CD4-positive, CD25-positive, alpha-beta regulatory T cell (primary cell): ENCODE results near the gene TRIM63. TPM values are rescaled to one million over a fixed set of nuclear protein-coding genes. Genes with fewer than 3 reads are reported as not detected.
"Not testable (repeated sequence)": the region's sequence is repeated elsewhere in the genome, so short reads cannot be mapped to it uniquely, and the experiment has no call there.

Experiments
- ATAC-seq, 2 donors: fragments of 150-1000 bp; cut with Tn5 transposase; one replicate each; pipeline ENCODE4 v1.10.0; 2021; ENCODE audit warnings: low read depth in 2 of 2, moderate number of reproducible peaks in 2 of 2, moderate library complexity in 1 of 2
- DNase-seq, 3 donors: peaks; one replicate each; pipeline versions ENCODE4 v3.0.0 to v3.0.0-alpha.2; 2012 to 2022; ENCODE audit warnings: mixed read lengths in 1 of 3
- H3K27ac ChIP-seq: one replicate; pipeline ENCODE4 v1.7.0; 2013; ENCODE audit warnings: mild to moderate bottlenecking, low read length; ENCODE audit not compliant: insufficient read depth, poor library complexity, severe bottlenecking
- H3K27me3 ChIP-seq: one replicate; pipeline ENCODE4 v1.7.0; 2013; ENCODE audit warnings: low read length; ENCODE audit not compliant: control insufficient read depth, insufficient read depth
- H3K36me3 ChIP-seq: one replicate; pipeline ENCODE4 v1.7.0; 2013; ENCODE audit warnings: mild to moderate bottlenecking, low read length, moderate library complexity; ENCODE audit not compliant: control insufficient read depth, insufficient read depth
- H3K4me1 ChIP-seq: 2 replicates; pipeline ENCODE4 v1.7.0; 2013; ENCODE audit warnings: mild to moderate bottlenecking, low read length; ENCODE audit not compliant: insufficient read depth, control insufficient read depth, poor library complexity, severe bottlenecking
- H3K4me3 ChIP-seq: one replicate; pipeline ENCODE4 v1.7.0; 2013; ENCODE audit warnings: low read depth, mild to moderate bottlenecking, low read length, moderate library complexity
- H3K9me3 ChIP-seq, 2 experiments: 1 replicate in 1 of 2; 2 replicates in 1 of 2; pipeline ENCODE4 v1.7.0; 2013; ENCODE audit warnings: low read length in 2 of 2, mild to moderate bottlenecking in 1 of 2, moderate library complexity in 1 of 2; ENCODE audit not compliant: control insufficient read depth in 2 of 2
- H3K27ac Mint-ChIP-seq, 3 donors: one replicate each; pipeline ENCODE4 v1.8.0; 2020 to 2022; ENCODE audit warnings: mild to moderate bottlenecking in 3 of 3, mixed read lengths in 3 of 3, moderate library complexity in 2 of 3
- H3K27me3 Mint-ChIP-seq: one replicate; pipeline ENCODE4 v1.8.0; 2022; ENCODE audit warnings: mild to moderate bottlenecking, mixed read lengths
- H3K36me3 Mint-ChIP-seq: one replicate; pipeline ENCODE4 v1.8.0; 2020; ENCODE audit warnings: mixed read lengths
- H3K4me1 Mint-ChIP-seq, 4 donors: one replicate each; pipeline ENCODE4 v1.8.0; 2020 to 2022; ENCODE audit warnings: mixed read lengths in 4 of 4, mild to moderate bottlenecking in 1 of 4
- H3K4me3 Mint-ChIP-seq, 4 donors: one replicate each; pipeline ENCODE4 v1.8.0; 2020 to 2022; ENCODE audit warnings: mild to moderate bottlenecking in 4 of 4, mixed read lengths in 4 of 4, moderate library complexity in 3 of 4
- H3K9me3 Mint-ChIP-seq, 7 donors: one replicate each; pipeline ENCODE4 v1.8.0; 2020 to 2022; ENCODE audit warnings: mixed read lengths in 7 of 7, mild to moderate bottlenecking in 3 of 7, moderate library complexity in 2 of 7
- polyA plus RNA-seq, 4 donors: library from polyadenylated mRNA; unstranded; fragments of 300-500 nt; fragmentation: Illumina TruSeq; gene quantifications; one replicate each; pipeline ENCODE4 v1.2.3, GENCODE V29; 2021
- total RNA-seq: library from RNA; stranded (reverse); gene quantifications from one replicate; pipeline ENCODE4 v1.2.3, GENCODE V29; 2022

The TRIM63 gene
- total and polyA plus RNA-seq, 5 donors from 2014 or later = not detected

DNA sequence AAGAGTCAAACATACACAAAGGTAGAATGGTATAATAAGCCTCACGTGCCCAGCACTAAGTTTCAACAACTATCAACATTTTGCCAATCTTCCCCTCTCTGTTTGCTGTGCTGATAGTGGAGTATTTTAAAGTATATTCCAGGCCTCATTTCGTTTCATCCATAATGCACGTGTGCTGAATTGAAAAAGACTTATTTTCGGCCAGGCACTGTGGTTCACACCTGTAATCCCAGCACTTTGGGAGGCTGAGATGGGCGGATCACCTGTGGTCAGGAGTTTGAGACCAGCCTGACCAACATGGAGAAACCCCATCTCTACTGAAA, 37.8 kb upstream of the TRIM63 start:
- H3K36me3 ChIP-seq, H3K27ac ChIP-seq, DNase-seq, ATAC-seq, H3K9me3 Mint-ChIP-seq, H3K36me3 Mint-ChIP-seq, H3K9me3 ChIP-seq, H3K4me1 ChIP-seq, H3K4me3 ChIP-seq, H3K27ac Mint-ChIP-seq, H3K27me3 ChIP-seq: not testable (repeated sequence)
- Mint-ChIP-seq H3K4me3 (peak overlapping the region in 2 of 4 donors; percentile 7 to 21), H3K27me3 (peaks cover 12% of the 10 kb centered on the region), H3K4me1 (peaks cover 0 to 12% (median 8%) of the 10 kb centered on the region in 4 donors)

DNA sequence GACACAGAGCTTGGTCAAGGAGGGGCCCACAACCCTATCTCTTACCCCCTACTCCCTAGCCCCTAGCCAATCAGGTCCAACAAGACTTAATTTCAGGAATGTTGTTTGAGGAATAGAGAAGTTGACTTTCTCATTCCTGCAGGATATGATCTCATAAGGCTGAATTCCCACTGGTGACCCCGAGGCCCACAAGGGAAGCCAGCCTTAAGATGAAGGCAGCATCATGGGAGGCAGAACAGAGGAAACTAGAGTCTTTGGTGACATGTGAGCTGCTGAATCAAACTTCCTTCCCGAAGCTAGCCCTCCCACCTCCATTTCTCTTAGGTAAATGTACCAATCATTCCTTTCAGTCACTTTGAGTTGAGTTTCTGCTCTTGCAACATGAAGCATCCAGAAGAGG, 35.1 kb upstream of the TRIM63 start:
- Mint-ChIP-seq H3K36me3 (no peaks in the 10 kb centered on the region), H3K27ac (no peak overlapping the region), H3K4me1 (peaks cover 0 to 13% (median 7%) of the 10 kb centered on the region in 4 donors), H3K4me3 (no peak overlapping the region), H3K9me3 (peaks cover 0 to 2% (median 0%) of the 10 kb centered on the region in 7 donors), H3K27me3 (peaks cover 23% of the 10 kb centered on the region)
- no peak overlapping the region for H3K4me3 ChIP-seq
- H3K9me3 ChIP-seq = no peaks in the 10 kb centered on the region
- ATAC-seq = no peak
- H3K27me3 ChIP-seq = peaks cover 2% of the 10 kb centered on the region
- no peak for DNase-seq
- H3K27ac ChIP-seq = no peak overlapping the region
- H3K36me3 ChIP-seq = no peaks in the 10 kb centered on the region
- no peaks in the 10 kb centered on the region for H3K4me1 ChIP-seq

DNA sequence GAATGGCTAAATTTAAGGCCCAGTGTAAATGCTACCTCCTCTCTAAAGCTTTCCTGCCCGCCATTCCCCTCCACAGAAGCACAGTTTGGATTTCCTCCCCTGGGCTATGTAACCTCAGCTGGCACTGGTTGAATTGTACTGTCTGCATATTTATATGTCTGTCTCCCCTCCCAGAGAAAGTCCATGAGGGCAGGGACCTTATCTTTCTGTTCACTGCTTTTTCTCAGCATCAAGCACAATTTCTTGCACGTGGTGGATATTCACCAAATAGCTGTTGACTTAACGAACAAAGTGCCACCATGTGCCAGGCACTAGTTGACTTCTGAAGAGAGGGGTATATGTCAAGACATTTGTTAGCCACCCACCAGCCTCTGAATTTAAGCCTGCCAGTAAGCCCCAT, 34.7 kb upstream of the TRIM63 start:
- H3K27ac Mint-ChIP-seq = no peak overlapping the region
- Histone ChIP-seq H3K4me1 (no peaks in the 10 kb centered on the region), H3K4me3 (no peak overlapping the region), H3K9me3 (no peaks in the 10 kb centered on the region), H3K36me3 (no peaks in the 10 kb centered on the region), H3K27me3 (peaks cover 2% of the 10 kb centered on the region), H3K27ac (no peak overlapping the region)
- peaks cover 0 to 2% (median 0%) of the 10 kb centered on the region in 7 donors for H3K9me3 Mint-ChIP-seq
- H3K36me3 Mint-ChIP-seq = no peaks in the 10 kb centered on the region
- no peak overlapping the region for H3K4me3 Mint-ChIP-seq
- H3K4me1 Mint-ChIP-seq = peaks cover 0 to 13% (median 7%) of the 10 kb centered on the region in 4 donors
- peaks cover 23% of the 10 kb centered on the region for H3K27me3 Mint-ChIP-seq
- no peak for ATAC-seq
- no peak for DNase-seq

DNA sequence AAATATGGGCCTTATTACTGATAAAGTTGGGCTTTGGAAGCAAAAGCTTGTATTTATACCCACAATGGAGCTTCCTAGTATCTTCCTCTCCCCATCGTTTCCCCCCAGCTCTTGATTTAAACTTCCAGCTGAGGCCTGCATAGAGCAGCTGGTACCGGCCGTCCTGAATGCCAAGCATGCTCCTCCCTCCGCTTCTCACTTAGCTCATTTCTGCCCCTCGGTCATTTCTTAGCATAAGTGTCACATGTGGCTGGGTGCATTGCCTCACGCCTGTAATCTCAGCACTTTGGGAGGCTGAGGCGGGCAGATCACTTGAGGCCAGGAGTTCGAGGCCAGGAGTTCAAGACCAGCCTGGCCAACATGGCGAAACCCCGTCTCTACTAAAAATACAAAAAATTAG, 32.8 kb upstream of the TRIM63 start:
- not testable (repeated sequence) for H3K27me3 ChIP-seq, H3K9me3 ChIP-seq, H3K4me3 ChIP-seq, H3K9me3 Mint-ChIP-seq, H3K36me3 Mint-ChIP-seq, H3K27ac ChIP-seq, DNase-seq, H3K36me3 ChIP-seq, ATAC-seq, H3K4me1 ChIP-seq
- H3K4me1 Mint-ChIP-seq = peaks cover 0 to 12% (median 7%) of the 10 kb centered on the region in 4 donors
- peaks cover 23% of the 10 kb centered on the region for H3K27me3 Mint-ChIP-seq
- H3K27ac Mint-ChIP-seq = peak overlapping the region in 1 of 3 donors; percentile 40
- H3K4me3 Mint-ChIP-seq = peak overlapping the region in 1 of 4 donors; percentile 32

DNA sequence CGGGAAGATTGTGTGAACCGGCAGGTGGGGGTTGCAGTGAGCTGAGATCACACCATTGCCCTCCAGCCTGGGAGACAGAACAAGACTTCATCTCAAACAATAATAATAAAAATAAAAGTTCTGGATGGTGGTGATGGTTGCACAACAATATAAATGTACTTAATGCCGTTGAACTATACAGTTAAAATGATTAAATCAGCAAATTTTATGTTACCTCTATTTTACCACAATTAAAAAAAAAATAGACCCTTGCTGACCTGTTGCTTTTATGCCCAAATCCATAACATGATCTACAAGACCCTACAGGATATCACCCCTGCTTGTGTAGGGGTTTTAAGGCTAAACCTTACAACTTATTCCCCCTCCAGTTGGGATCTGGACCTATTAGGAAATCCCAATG, 32.4 kb upstream of the TRIM63 start:
- no peak for DNase-seq
- H3K27ac ChIP-seq = no peak overlapping the region
- peaks cover 2% of the 10 kb centered on the region for H3K27me3 ChIP-seq
- Mint-ChIP-seq H3K9me3 (peaks cover 0 to 2% (median 0%) of the 10 kb centered on the region in 7 donors), H3K4me3 (no peak overlapping the region), H3K36me3 (no peaks in the 10 kb centered on the region), H3K4me1 (peaks cover 0 to 7% (median 2%) of the 10 kb centered on the region in 4 donors), H3K27ac (no peak overlapping the region), H3K27me3 (peaks cover 21% of the 10 kb centered on the region)
- H3K36me3 ChIP-seq = no peaks in the 10 kb centered on the region
- no peaks in the 10 kb centered on the region for H3K4me1 ChIP-seq
- H3K9me3 ChIP-seq = no peaks in the 10 kb centered on the region
- no peak overlapping the region for H3K4me3 ChIP-seq
- ATAC-seq = no peak

DNA sequence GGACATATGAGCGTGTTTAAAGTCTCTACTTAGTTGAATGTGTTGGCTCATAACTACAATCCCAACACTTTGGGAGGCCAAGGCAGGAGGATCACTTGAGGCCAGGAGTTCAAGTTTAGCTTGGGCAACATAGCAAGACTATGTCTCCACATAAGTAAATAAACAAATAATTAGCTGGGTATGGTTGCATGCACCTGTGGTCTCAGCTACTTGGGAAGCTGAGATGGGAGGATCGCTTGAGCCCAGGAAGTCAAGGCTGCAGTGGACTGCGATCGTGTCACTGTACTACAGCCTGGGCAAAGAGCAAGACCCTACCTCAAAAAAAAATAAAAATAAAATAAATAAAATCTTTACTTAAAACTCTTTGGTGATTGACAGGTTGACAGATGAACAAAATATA, 31.2 kb upstream of the TRIM63 start:
- no peak overlapping the region for H3K27ac ChIP-seq
- peaks cover 28% of the 10 kb centered on the region for H3K27me3 Mint-ChIP-seq
- H3K4me3 Mint-ChIP-seq = no peak overlapping the region
- H3K4me3 ChIP-seq = no peak overlapping the region
- no peaks in the 10 kb centered on the region for H3K36me3 ChIP-seq
- ATAC-seq = no peak
- H3K4me1 ChIP-seq = no peaks in the 10 kb centered on the region
- peaks cover 2% of the 10 kb centered on the region for H3K27me3 ChIP-seq
- H3K4me1 Mint-ChIP-seq = peaks cover 0 to 6% (median 1%) of the 10 kb centered on the region in 4 donors
- H3K9me3 ChIP-seq = no peaks in the 10 kb centered on the region
- peaks cover 0 to 2% (median 0%) of the 10 kb centered on the region in 7 donors for H3K9me3 Mint-ChIP-seq
- DNase-seq = no peak
- no peak overlapping the region for H3K27ac Mint-ChIP-seq
- H3K36me3 Mint-ChIP-seq = no peaks in the 10 kb centered on the region

DNA sequence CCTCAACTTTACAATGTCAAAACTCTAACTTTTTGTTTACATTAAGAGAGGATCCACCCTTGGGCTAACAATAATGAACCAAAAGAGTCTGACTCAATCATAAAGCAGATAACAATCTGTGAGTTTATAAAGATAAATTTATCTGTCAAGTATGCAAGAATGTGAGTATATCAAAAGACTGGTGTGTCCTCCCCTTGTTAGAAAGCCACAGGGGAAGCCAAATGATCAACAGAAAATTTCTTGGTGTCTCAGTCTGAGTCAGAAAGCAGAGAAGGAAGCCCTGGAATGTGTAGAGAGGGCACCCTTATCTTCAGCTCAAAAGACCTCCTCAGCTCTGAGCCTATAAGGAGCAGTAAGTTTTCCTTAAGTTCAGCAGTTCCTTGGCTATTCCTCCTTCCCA, 30.3 kb upstream of the TRIM63 start:
- H3K4me1 Mint-ChIP-seq = peaks cover 0 to 6% (median 1%) of the 10 kb centered on the region in 4 donors
- Histone ChIP-seq H3K4me1 (no peaks in the 10 kb centered on the region), H3K36me3 (no peaks in the 10 kb centered on the region), H3K4me3 (no peak overlapping the region), H3K27ac (no peak overlapping the region), H3K27me3 (peaks cover 1% of the 10 kb centered on the region), H3K9me3 (no peaks in the 10 kb centered on the region)
- DNase-seq (peak in 1 of 3 donors; percentile 20), ATAC-seq (no peak)
- no peak overlapping the region for H3K4me3 Mint-ChIP-seq
- peaks cover 0 to 2% (median 0%) of the 10 kb centered on the region in 7 donors for H3K9me3 Mint-ChIP-seq
- peaks cover 33% of the 10 kb centered on the region for H3K27me3 Mint-ChIP-seq
- H3K27ac Mint-ChIP-seq = no peak overlapping the region
- no peaks in the 10 kb centered on the region for H3K36me3 Mint-ChIP-seq

DNA sequence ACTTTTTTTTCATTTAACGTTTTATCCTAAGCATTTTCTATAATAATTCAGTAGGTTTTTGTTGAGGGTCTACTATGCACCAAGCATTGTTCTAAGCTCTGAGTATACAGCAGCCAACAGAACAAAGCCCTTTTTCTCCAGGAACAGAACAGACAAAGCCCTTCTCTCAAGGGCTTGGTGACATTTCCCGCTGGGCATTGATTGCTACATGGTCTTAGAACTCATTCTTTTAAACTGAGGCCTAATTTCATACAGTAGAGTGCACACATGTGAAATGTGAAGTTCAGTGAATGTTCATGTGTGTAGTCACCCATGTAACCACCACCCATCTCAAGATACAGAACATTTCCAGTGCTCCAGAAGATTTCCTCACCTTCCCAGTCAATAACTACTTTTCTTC, 29.0 kb upstream of the TRIM63 start:
- no peaks in the 10 kb centered on the region for H3K4me1 ChIP-seq
- no peaks in the 10 kb centered on the region for H3K9me3 ChIP-seq
- H3K36me3 ChIP-seq = no peaks in the 10 kb centered on the region
- no peak overlapping the region for H3K4me3 Mint-ChIP-seq
- H3K27me3 ChIP-seq = peaks cover 4% of the 10 kb centered on the region
- H3K9me3 Mint-ChIP-seq = peaks cover 0 to 2% (median 0%) of the 10 kb centered on the region in 7 donors
- H3K27ac Mint-ChIP-seq = no peak overlapping the region
- peaks cover 42% of the 10 kb centered on the region for H3K27me3 Mint-ChIP-seq
- DNase-seq = no peak
- no peaks in the 10 kb centered on the region for H3K36me3 Mint-ChIP-seq
- peaks cover 0 to 6% (median 1%) of the 10 kb centered on the region in 4 donors for H3K4me1 Mint-ChIP-seq
- H3K4me3 ChIP-seq = no peak overlapping the region
- ATAC-seq = no peak
- H3K27ac ChIP-seq = no peak overlapping the region
